Measurements from ENCODE around the gene PLCB1.
"Not testable (repeated sequence)": the region's sequence is repeated elsewhere in the genome, so short reads cannot be mapped to it uniquely, and the experiment has no call there.

- TF ChIP-seq, protein P1, sequence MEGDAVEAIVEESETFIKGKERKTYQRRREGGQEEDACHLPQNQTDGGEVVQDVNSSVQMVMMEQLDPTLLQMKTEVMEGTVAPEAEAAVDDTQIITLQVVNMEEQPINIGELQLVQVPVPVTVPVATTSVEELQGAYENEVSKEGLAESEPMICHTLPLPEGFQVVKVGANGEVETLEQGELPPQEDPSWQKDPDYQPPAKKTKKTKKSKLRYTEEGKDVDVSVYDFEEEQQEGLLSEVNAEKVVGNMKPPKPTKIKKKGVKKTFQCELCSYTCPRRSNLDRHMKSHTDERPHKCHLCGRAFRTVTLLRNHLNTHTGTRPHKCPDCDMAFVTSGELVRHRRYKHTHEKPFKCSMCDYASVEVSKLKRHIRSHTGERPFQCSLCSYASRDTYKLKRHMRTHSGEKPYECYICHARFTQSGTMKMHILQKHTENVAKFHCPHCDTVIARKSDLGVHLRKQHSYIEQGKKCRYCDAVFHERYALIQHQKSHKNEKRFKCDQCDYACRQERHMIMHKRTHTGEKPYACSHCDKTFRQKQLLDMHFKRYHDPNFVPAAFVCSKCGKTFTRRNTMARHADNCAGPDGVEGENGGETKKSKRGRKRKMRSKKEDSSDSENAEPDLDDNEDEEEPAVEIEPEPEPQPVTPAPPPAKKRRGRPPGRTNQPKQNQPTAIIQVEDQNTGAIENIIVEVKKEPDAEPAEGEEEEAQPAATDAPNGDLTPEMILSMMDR (IDR thresholded peaks at IDR 0.05; ENCODE audit: borderline replicate concordance, extremely low read depth, low read length, poor library complexity, severe bottlenecking), result not testable (repeated sequence)
- not testable (repeated sequence) for TF ChIP-seq EZH2 (IDR thresholded peaks at IDR 0.05; ENCODE audit: borderline replicate concordance, low read depth, low read length, severe bottlenecking)
These were observed 247.1 kb downstream of the PLCB1 start for GRCh38 chr20:8379125-8379524.
